GM18498 (cell line): ENCODE results near the gene BRMS1.

Experiments
- ATAC-seq: cut with Tn5 transposase; IDR thresholded peaks from one replicate; pipeline ENCODE4 v1.9.1; 2021; ENCODE audit warnings: mild to moderate bottlenecking, moderate library complexity; ENCODE audit not compliant: unreplicated experiment

The BRMS1 gene

GRCh38 chr11:66338276-66339161 lies 6.4 kb downstream of the BRMS1 start:
- ATAC-seq: no peak

GRCh38 chr11:66337103-66337899 lies 7.6 kb downstream of the BRMS1 start:
- no peak for ATAC-seq

- ATAC-seq: peak; percentile 66
Measured at GRCh38 chr11:66336234-66337102, 8.4 kb downstream of the BRMS1 start, which contains the start of gene RIN1. Gene RIN1, minus strand, starts transcription at chr11:66336434. Its CDS starts 32 bp downstream, at chr11:66336402.

GRCh38 chr11:66335531-66336233 lies 9.2 kb downstream of the BRMS1 start:
- no peak for ATAC-seq

- ATAC-seq: no peak
Measured at GRCh38 chr11:66334605-66335442, 10.1 kb downstream of the BRMS1 start.

GRCh38 chr11:66333896-66334604 lies 10.9 kb downstream of the BRMS1 start:
- ATAC-seq: no peak

GRCh38 chr11:66333220-66333877 lies 11.6 kb downstream of the BRMS1 start:
- no peak for ATAC-seq

GRCh38 chr11:66332371-66333219 lies 12.3 kb downstream of the BRMS1 start:
- ATAC-seq: no peak

- ATAC-seq: no peak
Measured at GRCh38 chr11:66331542-66332370, 13.1 kb downstream of the BRMS1 start.

GRCh38 chr11:66330931-66331330 lies 14.0 kb downstream of the BRMS1 start:
- ATAC-seq: no peak

GRCh38 chr11:66329165-66329673 lies 15.7 kb downstream of the BRMS1 start:
- no peak for ATAC-seq

- no peak for ATAC-seq
Measured at GRCh38 chr11:66328302-66329144, 16.4 kb downstream of the BRMS1 start.

- no peak for ATAC-seq
Measured at GRCh38 chr11:66328031-66328301, 16.9 kb downstream of the BRMS1 start.

- ATAC-seq: no peak
Measured at GRCh38 chr11:66327171-66328030, 17.5 kb downstream of the BRMS1 start.
